Measurements from ENCODE around the gene ATM. TPM values are rescaled to one million over a fixed set of nuclear protein-coding genes. Genes with fewer than 3 reads are reported as not detected.

Gene ATM, protein sequence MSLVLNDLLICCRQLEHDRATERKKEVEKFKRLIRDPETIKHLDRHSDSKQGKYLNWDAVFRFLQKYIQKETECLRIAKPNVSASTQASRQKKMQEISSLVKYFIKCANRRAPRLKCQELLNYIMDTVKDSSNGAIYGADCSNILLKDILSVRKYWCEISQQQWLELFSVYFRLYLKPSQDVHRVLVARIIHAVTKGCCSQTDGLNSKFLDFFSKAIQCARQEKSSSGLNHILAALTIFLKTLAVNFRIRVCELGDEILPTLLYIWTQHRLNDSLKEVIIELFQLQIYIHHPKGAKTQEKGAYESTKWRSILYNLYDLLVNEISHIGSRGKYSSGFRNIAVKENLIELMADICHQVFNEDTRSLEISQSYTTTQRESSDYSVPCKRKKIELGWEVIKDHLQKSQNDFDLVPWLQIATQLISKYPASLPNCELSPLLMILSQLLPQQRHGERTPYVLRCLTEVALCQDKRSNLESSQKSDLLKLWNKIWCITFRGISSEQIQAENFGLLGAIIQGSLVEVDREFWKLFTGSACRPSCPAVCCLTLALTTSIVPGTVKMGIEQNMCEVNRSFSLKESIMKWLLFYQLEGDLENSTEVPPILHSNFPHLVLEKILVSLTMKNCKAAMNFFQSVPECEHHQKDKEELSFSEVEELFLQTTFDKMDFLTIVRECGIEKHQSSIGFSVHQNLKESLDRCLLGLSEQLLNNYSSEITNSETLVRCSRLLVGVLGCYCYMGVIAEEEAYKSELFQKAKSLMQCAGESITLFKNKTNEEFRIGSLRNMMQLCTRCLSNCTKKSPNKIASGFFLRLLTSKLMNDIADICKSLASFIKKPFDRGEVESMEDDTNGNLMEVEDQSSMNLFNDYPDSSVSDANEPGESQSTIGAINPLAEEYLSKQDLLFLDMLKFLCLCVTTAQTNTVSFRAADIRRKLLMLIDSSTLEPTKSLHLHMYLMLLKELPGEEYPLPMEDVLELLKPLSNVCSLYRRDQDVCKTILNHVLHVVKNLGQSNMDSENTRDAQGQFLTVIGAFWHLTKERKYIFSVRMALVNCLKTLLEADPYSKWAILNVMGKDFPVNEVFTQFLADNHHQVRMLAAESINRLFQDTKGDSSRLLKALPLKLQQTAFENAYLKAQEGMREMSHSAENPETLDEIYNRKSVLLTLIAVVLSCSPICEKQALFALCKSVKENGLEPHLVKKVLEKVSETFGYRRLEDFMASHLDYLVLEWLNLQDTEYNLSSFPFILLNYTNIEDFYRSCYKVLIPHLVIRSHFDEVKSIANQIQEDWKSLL (N-terminal part only)
- 10 to 100 TPM; 52.8 to 85.9 (median 58.7) TPM for total RNA-seq

DNA sequence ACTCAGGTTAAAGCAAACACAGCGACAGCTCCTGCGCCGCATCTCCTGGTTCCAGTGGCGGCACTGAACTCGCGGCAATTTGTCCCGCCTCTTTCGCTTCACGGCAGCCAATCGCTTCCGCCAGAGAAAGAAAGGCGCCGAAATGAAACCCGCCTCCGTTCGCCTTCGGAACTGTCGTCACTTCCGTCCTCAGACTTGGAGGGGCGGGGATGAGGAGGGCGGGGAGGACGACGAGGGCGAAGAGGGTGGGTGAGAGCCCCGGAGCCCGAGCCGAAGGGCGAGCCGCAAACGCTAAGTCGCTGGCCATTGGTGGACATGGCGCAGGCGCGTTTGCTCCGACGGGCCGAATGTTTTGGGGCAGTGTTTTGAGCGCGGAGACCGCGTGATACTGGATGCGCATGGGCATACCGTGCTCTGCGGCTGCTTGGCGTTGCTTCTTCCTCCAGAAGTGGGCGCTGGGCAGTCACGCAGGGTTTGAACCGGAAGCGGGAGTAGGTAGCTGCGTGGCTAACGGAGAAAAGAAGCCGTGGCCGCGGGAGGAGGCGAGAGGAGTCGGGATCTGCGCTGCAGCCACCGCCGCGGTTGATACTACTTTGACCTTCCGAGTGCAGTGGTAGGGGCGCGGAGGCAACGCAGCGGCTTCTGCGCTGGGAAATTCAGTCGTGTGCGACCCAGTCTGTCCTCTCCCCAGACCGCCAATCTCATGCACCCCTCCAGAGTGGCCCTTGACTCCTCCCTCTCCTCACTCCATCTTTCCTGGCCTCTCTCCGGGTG lies at the start of gene ATM, which contains the start of gene NPAT:
TSS of gene ATM (plus strand) at position 494 of the 774 bp plus-strand sequence. CDS start 4,558 bp downstream, outside the sequence.
TSS of gene NPAT (minus strand) at position 65 of the 774 bp plus-strand sequence. CDS start 102 bp downstream, outside the sequence.
- ATAC-seq (ENCODE audit: low FRiP score) = peak; percentile 99
- DNase-seq (ENCODE audit: low spot score) = peak; percentile 92
- no peak for TF ChIP-seq CTCF (IDR thresholded peaks at IDR 0.05)

- no peak for TF ChIP-seq CTCF (IDR thresholded peaks at IDR 0.05)
- DNase-seq (ENCODE audit: low spot score) (no peak), ATAC-seq (ENCODE audit: low FRiP score) (no peak)
Observed at GRCh38 chr11:108177570-108177969, 45.3 kb upstream of the ATM start.

GRCh38 chr11:108193725-108194124 lies 29.1 kb upstream of the ATM start:
- no peak for TF ChIP-seq CTCF (IDR thresholded peaks at IDR 0.05)
- no peak for DNase-seq (ENCODE audit: low spot score)
- no peak for ATAC-seq (ENCODE audit: low FRiP score)

- ATAC-seq (ENCODE audit: low FRiP score) = no peak
- TF ChIP-seq CTCF (IDR thresholded peaks at IDR 0.05) = no peak
- no peak for DNase-seq (ENCODE audit: low spot score)
Observed at GRCh38 chr11:108196901-108197300, 26.0 kb upstream of the ATM start.

DNA sequence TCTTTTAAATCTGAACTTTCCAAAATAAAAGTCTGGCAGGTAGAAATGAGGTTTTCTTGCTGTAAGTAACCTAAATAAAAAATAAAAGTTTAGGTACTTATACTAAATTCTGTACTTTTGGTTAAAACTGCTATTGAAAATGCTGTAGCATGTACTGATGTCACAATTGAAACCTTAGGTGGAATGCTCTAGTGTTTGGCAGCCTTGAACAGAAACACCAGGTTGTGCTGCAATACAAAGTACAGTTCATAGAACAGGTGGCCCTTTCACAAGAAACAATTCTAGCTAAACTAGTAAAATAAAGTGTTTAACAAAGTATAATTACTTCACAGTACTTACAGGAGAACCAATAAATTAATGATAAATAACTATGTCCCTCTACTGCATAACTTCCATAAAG lies 25.5 kb upstream of the ATM start:
- no peak for ATAC-seq (ENCODE audit: low FRiP score)
- TF ChIP-seq CTCF (IDR thresholded peaks at IDR 0.05) = no peak
- no peak for DNase-seq (ENCODE audit: low spot score)

DNA sequence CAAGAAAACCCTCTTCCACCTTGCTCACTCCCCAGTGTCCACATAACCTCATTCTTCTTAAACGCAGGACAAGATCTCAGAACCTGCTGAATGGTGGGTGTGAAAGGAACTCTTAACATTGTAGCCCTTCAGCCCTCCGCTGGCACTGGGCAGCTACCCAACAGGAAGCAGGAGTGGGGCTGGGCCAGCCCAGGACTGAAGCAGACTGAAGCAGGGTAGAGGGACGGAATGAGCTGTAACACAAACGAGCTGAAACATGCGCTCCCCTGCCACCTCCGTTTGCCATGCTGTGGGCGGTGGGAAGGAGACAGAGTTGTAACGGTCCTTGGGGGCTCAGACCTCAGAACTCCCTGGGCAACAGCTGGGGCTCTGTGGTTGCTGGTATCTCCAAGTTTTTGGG lies 24.0 kb upstream of the ATM start:
- ATAC-seq (ENCODE audit: low FRiP score) (no peak), DNase-seq (ENCODE audit: low spot score) (no peak)
- no peak for TF ChIP-seq CTCF (IDR thresholded peaks at IDR 0.05)

Data from omental fat pad (tissue), 4 donors.